ENCODE measurements around the gene SZRD1.

SZRD1 gene

GRCh38 chr1:16421201-16421600 lies 54.2 kb downstream of the SZRD1 start:
- TF ChIP-seq ZFX (IDR thresholded peaks at IDR 0.05; ENCODE audit: borderline replicate concordance) = no peak
- TF ChIP-seq, protein P1, sequence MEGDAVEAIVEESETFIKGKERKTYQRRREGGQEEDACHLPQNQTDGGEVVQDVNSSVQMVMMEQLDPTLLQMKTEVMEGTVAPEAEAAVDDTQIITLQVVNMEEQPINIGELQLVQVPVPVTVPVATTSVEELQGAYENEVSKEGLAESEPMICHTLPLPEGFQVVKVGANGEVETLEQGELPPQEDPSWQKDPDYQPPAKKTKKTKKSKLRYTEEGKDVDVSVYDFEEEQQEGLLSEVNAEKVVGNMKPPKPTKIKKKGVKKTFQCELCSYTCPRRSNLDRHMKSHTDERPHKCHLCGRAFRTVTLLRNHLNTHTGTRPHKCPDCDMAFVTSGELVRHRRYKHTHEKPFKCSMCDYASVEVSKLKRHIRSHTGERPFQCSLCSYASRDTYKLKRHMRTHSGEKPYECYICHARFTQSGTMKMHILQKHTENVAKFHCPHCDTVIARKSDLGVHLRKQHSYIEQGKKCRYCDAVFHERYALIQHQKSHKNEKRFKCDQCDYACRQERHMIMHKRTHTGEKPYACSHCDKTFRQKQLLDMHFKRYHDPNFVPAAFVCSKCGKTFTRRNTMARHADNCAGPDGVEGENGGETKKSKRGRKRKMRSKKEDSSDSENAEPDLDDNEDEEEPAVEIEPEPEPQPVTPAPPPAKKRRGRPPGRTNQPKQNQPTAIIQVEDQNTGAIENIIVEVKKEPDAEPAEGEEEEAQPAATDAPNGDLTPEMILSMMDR (IDR thresholded peaks at IDR 0.05) = no peak
- no peak overlapping the region for H3K27ac ChIP-seq

DNA sequence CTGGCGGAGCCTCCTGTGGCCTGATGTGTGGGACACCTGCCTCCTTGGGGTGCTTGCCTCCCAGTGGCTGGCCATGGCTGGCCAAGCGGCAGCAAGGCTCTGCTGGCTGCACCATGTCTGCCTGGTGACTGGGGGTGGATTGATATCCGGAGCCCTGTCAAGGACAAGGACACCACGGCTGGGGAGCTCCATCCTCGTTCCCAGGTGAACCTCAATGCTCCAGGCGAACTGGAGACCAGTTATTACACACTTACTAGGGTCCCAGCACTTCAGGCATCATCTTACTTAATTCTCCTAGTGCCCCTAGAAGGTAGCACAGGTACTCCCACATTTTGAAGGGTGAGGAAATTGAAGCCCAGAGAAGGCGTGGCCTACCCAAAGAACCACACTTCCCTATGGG lies 55.0 kb downstream of the SZRD1 start:
- no peak for TF ChIP-seq ZFX (IDR thresholded peaks at IDR 0.05; ENCODE audit: borderline replicate concordance)
- TF ChIP-seq, protein P1 (IDR thresholded peaks at IDR 0.05) = no peak

GRCh38 chr1:16425125-16426025 lies 58.3 kb downstream of the SZRD1 start:
- H3K27ac ChIP-seq = no peak overlapping the region
- no peak for TF ChIP-seq ZFX (IDR thresholded peaks at IDR 0.05; ENCODE audit: borderline replicate concordance)
- TF ChIP-seq, protein P1 (IDR thresholded peaks at IDR 0.05) = no peak

More for the DNA sequence above, 55.0 kb downstream of the SZRD1 start:
- H3K27ac ChIP-seq = no peak overlapping the region

- no peak for TF ChIP-seq ZFX (IDR thresholded peaks at IDR 0.05; ENCODE audit: borderline replicate concordance)
- TF ChIP-seq, protein P1 (IDR thresholded peaks at IDR 0.05) = no peak
- H3K27ac ChIP-seq = no peak overlapping the region
Measured at GRCh38 chr1:16430606-16431005, 63.6 kb downstream of the SZRD1 start.

GRCh38 chr1:16433030-16433429 lies 66.0 kb downstream of the SZRD1 start:
- H3K27ac ChIP-seq = no peak overlapping the region
- TF ChIP-seq ZFX (IDR thresholded peaks at IDR 0.05; ENCODE audit: borderline replicate concordance) = no peak
- TF ChIP-seq, protein P1 (IDR thresholded peaks at IDR 0.05) = no peak

- no peak overlapping the region for H3K27ac ChIP-seq
- TF ChIP-seq, protein P1 (IDR thresholded peaks at IDR 0.05) = no peak
- TF ChIP-seq ZFX (IDR thresholded peaks at IDR 0.05; ENCODE audit: borderline replicate concordance) = no peak
Measured at GRCh38 chr1:16434007-16434406, 67.0 kb downstream of the SZRD1 start.

DNA sequence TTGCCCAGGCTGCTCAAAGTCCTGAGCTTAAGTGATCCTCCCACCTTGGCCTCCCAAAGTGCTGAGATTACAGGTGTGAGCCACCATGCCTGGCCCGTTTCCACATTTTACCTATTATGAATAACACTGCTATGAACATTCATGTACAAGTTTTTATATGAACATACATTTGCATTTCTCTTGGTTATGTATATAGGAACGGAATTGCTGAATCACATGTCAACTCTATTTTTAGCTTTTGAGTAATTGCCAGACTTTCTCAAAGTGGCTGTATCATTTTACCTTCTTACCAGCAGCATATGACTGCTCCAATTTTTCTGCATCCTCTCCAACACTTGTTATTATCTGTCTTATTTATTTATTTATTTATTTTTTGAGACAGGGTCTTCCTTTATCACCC lies 67.5 kb downstream of the SZRD1 start:
- no peak overlapping the region for H3K27ac ChIP-seq
- TF ChIP-seq, protein P1 (IDR thresholded peaks at IDR 0.05) = no peak
- no peak for TF ChIP-seq ZFX (IDR thresholded peaks at IDR 0.05; ENCODE audit: borderline replicate concordance)

All from 22Rv1 (cell line).